Right lung (tissue), 5 donors: Measurements from ENCODE around the gene RSPO1. TPM values are rescaled to one million over a fixed set of nuclear protein-coding genes. Genes with fewer than 3 reads are reported as not detected.

Experiments
- DNase-seq, 2 donors: peaks; one replicate each; pipeline ENCODE4 v3.0.0-alpha.2; 2013
- polyA plus RNA-seq, 5 donors: library from polyadenylated mRNA; unstranded; fragments of 120-200 nt; gene quantifications; one replicate each; pipeline versions ENCODE4 v1.2.1 to v1.2.3, GENCODE V29; 2013; ENCODE audit warnings: inconsistent platforms in 1 of 5, low replicate concordance in 1 of 5; ENCODE audit not compliant: insufficient read length in 5 of 5, insufficient read depth in 1 of 5

The RSPO1 gene
- polyA plus RNA-seq, 5 donors, result 1.4 to 2.2 (median 1.5) TPM

DNA sequence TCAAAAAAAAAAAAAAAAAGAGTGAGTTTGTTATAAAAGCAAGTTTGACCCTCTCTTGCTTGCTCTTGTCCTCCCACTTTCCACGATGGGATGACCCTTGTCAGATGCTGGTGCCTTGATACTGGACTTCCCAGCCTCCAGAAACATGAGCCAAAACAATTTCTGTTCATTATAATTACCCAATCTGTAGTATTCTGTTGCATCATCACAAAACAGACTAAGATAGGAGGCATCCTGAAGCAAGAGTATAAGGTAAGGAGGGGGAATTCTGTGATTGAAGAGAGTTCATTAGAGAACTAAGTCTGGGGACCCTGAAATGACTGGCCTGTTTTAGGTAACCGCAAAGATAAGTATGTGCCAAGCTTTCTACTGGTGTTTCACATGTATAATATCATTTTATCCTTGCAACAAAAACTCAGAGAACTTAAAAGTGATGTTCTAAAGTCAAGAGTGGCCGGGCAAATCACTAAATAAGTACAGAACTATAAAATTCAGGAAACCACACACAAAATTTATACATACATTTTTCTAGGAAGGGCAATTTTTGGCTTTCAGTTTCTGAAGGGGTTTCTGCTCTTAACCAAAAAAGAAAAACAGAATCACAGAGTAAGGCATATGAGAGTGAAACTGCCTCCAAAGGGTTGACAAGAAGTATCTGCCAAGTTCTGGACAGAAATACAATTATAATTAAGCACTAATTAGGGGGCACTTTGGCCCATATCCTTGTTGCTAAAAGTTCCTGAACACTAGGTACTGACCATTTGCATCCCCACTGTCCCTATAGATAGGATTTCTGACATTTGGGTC is 64.0 kb downstream of the RSPO1 start:
- DNase-seq, result no peak

DNA sequence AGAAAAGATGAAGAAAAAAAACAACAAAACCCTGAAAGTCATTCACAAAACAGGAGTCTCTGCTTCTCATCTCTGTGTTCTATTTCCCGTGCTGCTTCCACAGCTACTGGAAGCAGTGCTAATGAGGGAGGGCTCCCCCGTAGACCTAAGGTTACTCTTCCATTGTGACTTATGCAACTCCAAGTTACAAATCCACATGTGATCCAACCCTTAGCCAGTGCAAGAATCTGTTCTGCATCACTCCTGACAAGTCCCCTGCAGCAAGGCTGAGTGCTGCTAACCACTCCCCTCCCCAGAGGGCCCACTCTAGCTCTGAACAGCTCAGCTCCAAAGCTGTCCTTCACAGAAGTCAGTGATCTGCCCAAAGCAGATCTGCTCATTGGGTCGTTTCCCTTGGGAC is 67.7 kb downstream of the RSPO1 start:
- DNase-seq, result no peak

DNA sequence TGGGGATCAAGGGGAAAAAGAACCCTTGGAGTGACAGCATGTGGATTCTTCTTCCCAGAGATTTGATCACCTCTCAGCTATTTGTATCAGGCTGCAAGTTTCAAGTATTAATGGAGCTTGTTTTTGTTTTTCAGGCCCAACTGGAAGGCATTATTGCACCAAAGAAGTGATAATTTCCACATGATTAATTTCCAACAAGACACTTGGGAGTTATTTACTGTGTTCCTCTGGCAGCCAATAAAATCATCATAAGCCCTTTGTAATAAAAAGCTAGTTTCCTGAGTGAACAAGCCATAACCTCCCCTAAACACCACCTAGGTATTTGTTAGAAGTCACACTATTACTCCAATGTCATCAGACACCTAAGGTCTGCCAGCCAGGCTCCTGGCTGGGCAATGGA is 69.8 kb downstream of the RSPO1 start:
- no peak for DNase-seq

DNA sequence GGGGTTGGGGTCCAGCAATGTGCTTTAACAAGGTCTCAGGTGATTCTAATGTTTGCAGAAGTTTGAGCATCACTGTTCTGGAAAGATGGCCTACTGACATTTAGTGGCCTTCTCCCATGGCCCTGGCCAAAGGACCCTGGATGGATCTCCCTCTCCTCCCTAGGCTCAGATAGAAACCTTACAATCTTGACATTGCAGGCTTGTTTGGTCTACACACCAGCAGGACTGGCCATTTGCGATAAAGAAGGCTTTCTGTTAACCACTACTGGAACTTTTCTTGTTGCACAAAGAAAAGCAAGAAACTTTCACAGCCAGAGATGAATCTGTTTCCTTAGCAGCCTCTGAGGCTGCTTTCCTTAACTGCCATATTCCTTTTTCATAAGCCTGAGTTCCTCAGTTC is 71.7 kb downstream of the RSPO1 start:
- DNase-seq, result no peak

Other genes with a start within 250 kb of the RSPO1 start
- gene ZC3H12A, start 160.3 kb downstream of the RSPO1 start, polyA plus RNA-seq, result 1 to 10 TPM; 1.1 to 2.7 (median 1.9) TPM
- gene MEAF6, start 120.1 kb downstream of the RSPO1 start, polyA plus RNA-seq, result 10 to 100 TPM; 82.6 to 97.1 (median 89.7) TPM
- 10 to 100 TPM; 10.7 to 15.1 (median 13.5) TPM for gene SNIP1, start 80.6 kb downstream of the RSPO1 start, polyA plus RNA-seq
- 10 to 100 TPM; 42.1 to 64.3 (median 54.5) TPM for gene DNALI1, start 78.0 kb downstream of the RSPO1 start, polyA plus RNA-seq
- gene GNL2, start 39.0 kb downstream of the RSPO1 start, polyA plus RNA-seq, result 10 to 100 TPM; 61.7 to 66.2 (median 63.3) TPM
- gene CDCA8, start 57.6 kb upstream of the RSPO1 start, polyA plus RNA-seq, result 10 to 100 TPM; 13.0 to 29.2 (median 16.2) TPM
- gene EPHA10, start 130.2 kb upstream of the RSPO1 start, polyA plus RNA-seq, result under 1 TPM; 0.14 to 0.30 (median 0.27) TPM
- gene MANEAL, start 159.0 kb upstream of the RSPO1 start, polyA plus RNA-seq, result 1 to 10 TPM; 3.7 to 5.5 (median 4.4) TPM
- gene C1orf122, start 172.9 kb upstream of the RSPO1 start, polyA plus RNA-seq, result 10 to 100 TPM; 15.3 to 52.3 (median 25.1) TPM
- 10 to 100 TPM in 4 of 5 donors, 1 to 10 TPM in 1; 8.9 to 13.1 (median 11.2) TPM for gene YRDC, start 173.3 kb upstream of the RSPO1 start, polyA plus RNA-seq
- gene MTF1, start 224.7 kb upstream of the RSPO1 start, polyA plus RNA-seq, result 1 to 10 TPM; 7.7 to 9.6 (median 8.8) TPM